PC-3 (cell line): ENCODE data around the gene RPS19BP1.

Source experiments
- CTCF ChIP-seq: fragments of 300-600 bp; sonication (generic); conservative IDR thresholded peaks from 2 replicates; pipeline ENCODE4 v1.5.1; 2017; ENCODE audit warnings: antibody characterized with exemption, low read depth, mild to moderate bottlenecking, low read length
- EZH2 ChIP-seq: fragments of 300-600 bp; sonication (generic); IDR thresholded peaks from one replicate; pipeline ENCODE4 v1.6.1; 2017; ENCODE audit warnings: antibody characterized with exemption, mild to moderate bottlenecking, low read length; ENCODE audit not compliant: unreplicated experiment

GRCh38 chr22:39511226-39511625 lies 21.3 kb downstream of the RPS19BP1 start:
- no peak for TF ChIP-seq CTCF
- no peak for TF ChIP-seq EZH2
